Left renal pelvis (tissue), 4 donors: ENCODE data around the gene NEIL1. TPM values are rescaled to one million over a fixed set of nuclear protein-coding genes. Genes with fewer than 3 reads are reported as not detected.
"Not testable (repeated sequence)": the region's sequence is repeated elsewhere in the genome, so short reads cannot be mapped to it uniquely, and the experiment has no call there.

Source experiments
- DNase-seq, 4 donors: peaks; one replicate each; pipeline ENCODE4 v3.0.0-alpha.2; 2013; ENCODE audit warnings: low read depth in 4 of 4, low spot score in 3 of 4
- polyA plus RNA-seq, 4 donors: library from polyadenylated mRNA; unstranded; fragments of 120-200 nt; gene quantifications; one replicate each; pipeline ENCODE4 v1.2.1, GENCODE V29; 2013; ENCODE audit not compliant: insufficient read length in 4 of 4

Gene NEIL1
- polyA plus RNA-seq, 4 donors: 10.3 to 40.2 (median 18.0) TPM

DNA sequence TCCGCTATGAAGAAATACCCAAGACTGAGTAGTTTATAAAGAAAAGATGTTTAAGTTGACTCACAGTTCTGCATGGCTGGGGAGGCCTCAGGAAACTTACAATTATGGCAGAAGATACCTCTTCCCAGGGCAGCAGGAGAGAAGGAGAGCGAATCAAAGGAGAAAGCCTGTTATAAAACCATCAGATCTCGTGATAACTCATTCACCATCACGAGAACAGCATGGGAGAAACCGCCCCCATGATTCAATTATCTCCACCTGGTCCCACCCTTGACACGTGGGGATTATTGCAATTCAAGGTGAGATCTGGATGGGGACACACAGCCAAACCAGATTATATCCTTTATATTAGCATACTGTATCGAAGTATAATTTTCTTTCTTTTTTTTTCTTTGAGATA is 14.7 kb upstream of the NEIL1 start:
- DNase-seq: not testable (repeated sequence)

DNA sequence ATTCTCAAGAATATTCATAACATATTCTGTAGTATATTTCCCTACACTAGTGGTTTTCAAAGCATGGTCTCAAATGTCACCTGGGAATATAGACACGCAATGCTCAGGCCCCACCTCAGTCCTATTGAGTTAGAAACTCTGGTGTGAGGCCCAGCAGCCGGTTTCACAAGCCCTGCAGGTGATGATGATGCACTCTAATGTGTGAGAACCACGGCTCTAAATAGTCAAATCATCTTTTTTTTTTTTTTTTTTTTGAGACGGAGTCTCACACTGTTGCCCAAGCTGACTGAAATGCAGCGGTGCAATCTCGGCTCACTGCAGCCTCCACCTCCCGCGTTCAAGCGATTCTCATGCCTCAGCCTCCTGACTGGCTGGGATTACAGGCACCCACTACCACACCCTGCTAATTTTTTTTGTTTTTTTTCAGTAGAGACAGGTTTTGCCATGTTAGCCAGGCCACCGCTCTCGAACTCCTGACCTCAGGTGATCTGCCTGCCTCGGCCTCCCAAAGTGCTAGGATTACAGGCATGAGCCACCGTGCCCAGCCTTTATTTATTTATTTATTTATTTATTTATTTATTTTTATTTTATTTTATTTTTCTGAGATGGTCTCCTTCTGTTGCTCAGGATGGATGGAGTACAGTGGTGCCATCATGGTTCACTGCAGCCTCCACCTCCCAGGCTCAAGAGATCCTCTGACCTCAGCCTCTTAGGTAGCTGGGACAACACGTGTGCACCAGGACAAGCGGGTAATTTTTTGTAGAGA is 13.0 kb upstream of the NEIL1 start:
- not testable (repeated sequence) for DNase-seq

DNA sequence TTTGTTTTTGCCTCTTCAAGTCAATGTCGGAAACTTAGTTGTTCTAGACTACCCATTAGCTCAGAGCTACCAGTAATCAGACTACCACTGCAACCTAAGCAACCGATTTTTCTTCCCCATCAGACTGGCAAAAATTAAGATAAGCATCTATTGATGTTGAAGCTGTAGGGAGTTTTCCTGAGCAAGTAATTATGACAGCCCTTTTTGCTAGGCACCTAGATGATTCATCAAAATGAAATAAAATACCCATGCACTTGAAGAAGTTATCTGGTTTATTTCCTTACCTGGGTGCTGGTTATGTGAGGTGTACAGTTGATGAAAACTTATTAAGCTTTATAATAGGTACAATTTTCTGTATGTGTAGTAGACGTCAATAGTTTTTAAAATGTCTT is 11.5 kb upstream of the NEIL1 start:
- no peak for DNase-seq

- peak; percentile 86 to 92 (median 90) for DNase-seq
Measured at GRCh38 chr15:75335705-75336355, 11.0 kb upstream of the NEIL1 start, which contains the start of gene COMMD4. Gene COMMD4 (plus strand): TSS chr15:75336063. CDS start chr15:75336090, 27 bp downstream.

- no peak for DNase-seq
Measured at GRCh38 chr15:75338661-75339240, 8.1 kb upstream of the NEIL1 start.

GRCh38 chr15:75339531-75340240 is 7.2 kb upstream of the NEIL1 start:
- no peak for DNase-seq

DNA sequence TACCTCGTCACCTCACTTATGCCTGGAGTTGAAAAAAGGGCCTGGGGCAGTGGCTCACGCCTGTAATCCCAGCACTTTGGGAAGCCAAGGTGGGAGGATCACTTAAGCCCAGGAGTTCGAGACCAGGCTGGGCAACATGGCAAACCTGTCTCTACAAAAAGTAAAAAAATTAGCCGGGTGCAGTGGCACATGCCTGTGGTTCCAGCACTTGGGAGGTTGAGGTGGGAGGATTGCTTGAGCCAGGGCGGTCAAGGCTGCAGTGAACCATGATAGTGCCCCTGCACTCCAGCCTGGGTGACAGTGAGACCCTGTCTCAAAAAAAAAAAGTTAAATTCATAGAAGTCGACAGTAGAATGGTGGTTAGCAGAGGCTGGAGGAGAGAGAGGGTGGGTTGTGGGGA is 4.6 kb upstream of the NEIL1 start:
- DNase-seq: no peak

DNA sequence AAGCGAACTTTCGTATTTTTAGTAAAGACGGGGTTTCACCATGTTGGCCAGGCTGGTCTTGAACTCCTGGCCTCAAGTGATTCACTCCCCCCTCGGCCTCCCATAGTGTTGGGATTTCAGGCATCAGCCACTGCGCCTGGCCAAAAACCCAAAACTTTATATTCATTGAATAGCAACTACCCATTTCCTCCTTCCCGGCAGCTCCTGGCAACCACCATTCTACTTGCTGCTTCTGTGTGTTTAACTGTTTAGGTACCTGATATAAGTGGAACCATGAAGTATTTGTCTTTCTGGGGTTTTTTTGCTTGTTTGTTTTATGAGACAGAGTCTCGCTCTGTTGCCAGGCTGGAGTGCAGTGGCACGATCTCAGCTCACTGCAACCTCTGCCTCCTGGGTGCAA is 2.9 kb upstream of the NEIL1 start:
- not testable (repeated sequence) for DNase-seq

GRCh38 chr15:75347222-75348033 is 589 bp downstream of the NEIL1 start:
- DNase-seq: no peak

DNA sequence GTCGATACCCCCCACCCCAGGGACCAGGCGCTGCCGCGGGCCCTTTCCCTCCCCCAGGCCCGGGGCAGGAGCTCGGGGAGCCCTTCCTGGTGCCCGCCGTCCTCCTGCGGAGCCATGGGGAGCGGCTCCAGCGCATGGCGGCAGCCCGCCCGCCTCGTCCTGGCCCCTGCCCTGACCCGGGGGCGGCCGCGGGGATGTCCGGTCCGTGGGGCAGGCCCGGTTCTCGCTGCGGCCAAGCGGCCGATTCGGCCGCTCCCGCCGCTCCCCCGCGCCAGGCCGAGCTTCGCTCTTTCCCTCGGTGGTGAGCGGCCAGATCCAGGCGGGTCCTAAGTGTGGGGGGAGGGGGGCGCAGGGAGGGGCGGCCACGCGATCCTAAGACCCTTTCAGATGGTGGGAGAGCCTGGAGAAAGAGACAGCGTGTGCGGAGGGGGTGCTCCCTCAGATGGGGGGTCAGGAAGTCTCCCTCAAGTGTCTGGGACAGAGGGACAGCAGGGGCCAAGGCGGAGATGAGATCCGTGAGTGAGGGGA is 1.3 kb downstream of the NEIL1 start:
- no peak for DNase-seq

GRCh38 chr15:75348562-75349350 is 1.9 kb downstream of the NEIL1 start:
- no peak for DNase-seq

- DNase-seq: not testable (repeated sequence)
Measured at GRCh38 chr15:75349351-75349669, 2.5 kb downstream of the NEIL1 start.

DNA sequence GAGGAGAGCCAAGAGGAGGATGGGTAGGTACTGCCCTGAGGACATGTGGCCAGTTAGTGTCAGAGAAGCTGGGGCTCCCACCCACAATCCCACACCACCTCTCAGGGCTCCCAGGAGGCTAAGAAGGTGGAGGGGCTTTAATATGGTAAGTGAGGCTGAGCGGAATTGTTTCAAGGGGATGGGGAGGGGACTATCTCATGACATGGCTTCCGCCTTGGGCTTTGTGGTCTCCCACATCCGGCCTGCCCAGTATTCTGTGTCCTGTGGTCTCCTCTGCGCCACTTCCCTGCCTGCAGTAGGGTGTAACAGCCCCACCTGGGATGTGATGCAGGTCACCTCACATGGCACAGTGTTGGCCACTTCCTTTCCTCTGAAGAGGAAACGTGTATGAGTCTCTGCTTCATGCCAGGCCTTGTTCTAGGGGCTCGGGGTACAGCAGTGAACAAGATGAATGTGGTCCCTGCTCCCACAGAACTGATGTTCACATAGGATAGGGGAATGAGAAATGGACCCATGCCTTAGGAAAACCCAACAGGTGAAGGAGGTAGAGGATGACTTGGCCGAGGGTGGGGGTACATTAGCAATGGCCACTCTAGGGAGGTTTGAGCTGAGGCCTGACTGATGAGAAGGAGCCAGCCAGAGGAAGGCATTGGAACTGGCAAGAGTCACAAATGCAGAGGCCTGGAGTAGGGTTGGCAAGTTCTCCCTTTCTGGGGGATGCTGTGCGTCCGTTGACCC is 3.2 kb downstream of the NEIL1 start:
- no peak for DNase-seq

DNA sequence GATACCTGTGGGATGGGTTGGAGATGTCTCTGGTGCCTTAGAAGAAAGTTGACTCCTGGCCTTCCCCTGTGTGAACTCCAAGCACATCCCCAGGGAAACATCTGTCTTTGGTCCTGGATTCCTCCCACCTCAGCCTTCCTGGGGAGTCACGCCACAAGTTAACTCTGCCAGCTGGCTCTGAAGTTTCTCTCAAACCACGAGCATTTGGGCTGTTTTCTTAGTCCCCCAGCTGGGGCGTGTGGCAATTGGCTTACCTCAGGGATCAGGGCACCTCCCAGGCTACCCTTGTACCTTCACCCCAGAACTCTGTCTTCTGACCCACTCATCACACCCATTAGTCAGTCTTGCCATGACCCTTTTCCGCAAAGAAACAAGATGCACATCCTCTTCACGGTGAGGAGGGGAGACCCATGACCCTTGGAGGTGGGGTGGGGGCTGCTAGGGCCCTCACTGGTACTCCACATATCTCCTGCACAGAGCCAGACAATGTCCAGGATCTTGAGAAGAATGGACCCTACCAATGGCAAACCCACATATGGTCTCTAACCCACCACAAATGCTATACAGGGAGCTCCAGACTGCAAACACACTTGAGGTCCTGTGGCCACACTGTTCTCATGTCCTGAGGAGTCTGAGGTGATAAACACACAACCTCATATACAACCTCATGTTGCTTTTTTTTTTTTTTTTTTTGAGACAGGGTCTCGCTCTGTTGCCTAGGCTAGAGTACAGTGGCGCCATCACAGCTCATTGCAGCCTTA is 3.9 kb downstream of the NEIL1 start:
- no peak for DNase-seq

GRCh38 chr15:75352186-75353080 is 5.6 kb downstream of the NEIL1 start:
- no peak for DNase-seq

- no peak for DNase-seq
Measured at GRCh38 chr15:75353604-75354003, 6.8 kb downstream of the NEIL1 start.

DNA sequence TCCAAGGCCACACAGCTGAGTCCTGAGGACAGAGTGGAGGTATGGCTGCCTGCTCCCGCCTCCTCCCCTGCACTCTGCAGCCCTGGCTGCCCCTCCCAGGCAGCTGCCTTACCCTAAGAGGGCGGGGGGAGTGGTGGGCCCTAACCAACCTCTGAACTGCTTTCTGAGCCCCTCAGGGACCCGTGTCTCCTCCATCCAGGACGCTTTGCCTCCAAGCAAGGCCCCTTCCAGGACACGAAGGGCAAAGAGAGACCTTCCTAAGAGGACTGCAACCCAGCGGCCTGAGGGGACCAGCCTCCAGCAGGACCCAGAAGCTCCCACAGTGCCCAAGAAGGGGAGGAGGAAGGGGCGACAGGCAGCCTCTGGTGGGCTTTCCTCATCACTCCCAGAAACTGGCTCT is 7.6 kb downstream of the NEIL1 start:
- DNase-seq: no peak
